Esophagus squamous epithelium (tissue), 5 donors: ENCODE results near the gene PEX11A. TPM values are rescaled to one million over a fixed set of nuclear protein-coding genes. Genes with fewer than 3 reads are reported as not detected.
A peak's percentile ranks its signal among the peaks of the same experiment; 100 is the strongest.

Experiments
- DNase-seq: peaks from one replicate; lab custom pipeline; 2025; lab: John Stamatoyannopoulos, UW
- H3K27ac ChIP-seq, 4 donors: fragments of 200-600 bp; sonication (generic); one replicate each; pipeline ENCODE4 v1.5.1; 2016 to 2019; ENCODE audit warnings: mild to moderate bottlenecking in 1 of 4
- H3K27me3 ChIP-seq, 4 donors: fragments of 200-600 bp; sonication (generic); 1 replicate in 3 of 4; 2 replicates in 1 of 4; pipeline versions ENCODE4 v1.5.1 to v1.6.0; 2017 to 2021; ENCODE audit warnings: antibody characterized with exemption in 1 of 4
- H3K36me3 ChIP-seq, 3 donors: fragments of 200-600 bp; sonication (generic); one replicate each; pipeline ENCODE4 v1.5.1; 2016 to 2019
- H3K4me1 ChIP-seq, 3 donors: fragments of 200-600 bp; sonication (generic); one replicate each; pipeline ENCODE4 v1.5.1; 2017 to 2019
- H3K4me3 ChIP-seq, 4 donors: fragments of 200-600 bp; sonication (generic); 1 replicate in 3 of 4; 2 replicates in 1 of 4; pipeline ENCODE4 v1.5.1; 2016 to 2019; ENCODE audit warnings: mild to moderate bottlenecking in 2 of 4, moderate library complexity in 1 of 4
- H3K9me3 ChIP-seq, 3 donors: fragments of 200-600 bp; sonication (generic); one replicate each; pipeline ENCODE4 v1.5.1; 2016 to 2019
- POLR2A ChIP-seq, 4 donors: fragments of 450-650 bp; IDR thresholded peaks; one replicate each; pipeline ENCODE4 v1.6.1; 2017; ENCODE audit warnings: antibody characterized with exemption in 4 of 4, mild to moderate bottlenecking in 4 of 4, moderate library complexity in 3 of 4
- WGBS, 2 donors: methylation state at CpG; one replicate each; pipeline ENCODE4 v1.1.5; 2018; 5-methylcytosine and 5-hydroxymethylcytosine counted together
- intact Hi-C: fragments of 100-400 bp; cut with DNase I; formaldehyde crosslinking; loops from one replicate; pipeline ENCODE4 v1.15.0; 2022
- total RNA-seq, 4 donors: library from RNA; depleted of rRNA; stranded (reverse); fragments of >200 nt; gene quantifications; one replicate each; pipeline ENCODE4 v1.1.0, GENCODE V29; 2016
- TF ChIP-seq, protein P1 (sequence below), 6 experiments: fragments of 450-650 bp in 4 of 6; fragments of 200-600 bp in 2 of 6; sonication (generic) in 2 of 6; IDR thresholded peaks; one replicate each; pipeline ENCODE4 v1.5.1; 2016 to 2019; ENCODE audit warnings: antibody characterized with exemption in 6 of 6, mild to moderate bottlenecking in 4 of 6, moderate library complexity in 4 of 6
- donor health status: DM: yes; HTN: yes; CAD: no.

The PEX11A gene
- total RNA-seq, 4 donors from 2014 or later: 3.1 to 6.7 (median 5.6) TPM

DNA sequence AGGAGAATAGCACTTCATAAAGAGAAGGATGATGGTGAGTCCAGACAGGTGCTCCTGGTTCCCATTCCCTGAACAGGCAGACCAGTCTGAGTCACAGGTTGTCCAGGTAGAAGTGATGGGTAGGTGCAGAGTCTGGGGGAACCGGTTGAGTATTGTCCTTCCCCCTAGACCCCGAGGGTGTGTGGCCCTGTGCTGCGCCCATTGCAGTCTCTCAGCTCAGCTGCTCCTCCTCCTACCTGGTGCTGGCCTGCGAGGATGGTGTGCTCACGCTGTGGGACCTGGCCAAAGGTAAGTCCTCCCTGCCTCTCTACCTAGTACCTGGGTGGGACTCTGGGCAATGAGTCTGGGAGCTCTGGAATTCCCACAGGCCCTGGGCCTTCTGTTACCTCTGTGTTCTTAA lies 40.7 kb upstream of the PEX11A start:
- no peak overlapping the region for H3K4me3 ChIP-seq
- DNase-seq: no peak
- TF ChIP-seq POLR2A (IDR thresholded peaks at IDR 0.05): no peak
- TF ChIP-seq, protein P1, sequence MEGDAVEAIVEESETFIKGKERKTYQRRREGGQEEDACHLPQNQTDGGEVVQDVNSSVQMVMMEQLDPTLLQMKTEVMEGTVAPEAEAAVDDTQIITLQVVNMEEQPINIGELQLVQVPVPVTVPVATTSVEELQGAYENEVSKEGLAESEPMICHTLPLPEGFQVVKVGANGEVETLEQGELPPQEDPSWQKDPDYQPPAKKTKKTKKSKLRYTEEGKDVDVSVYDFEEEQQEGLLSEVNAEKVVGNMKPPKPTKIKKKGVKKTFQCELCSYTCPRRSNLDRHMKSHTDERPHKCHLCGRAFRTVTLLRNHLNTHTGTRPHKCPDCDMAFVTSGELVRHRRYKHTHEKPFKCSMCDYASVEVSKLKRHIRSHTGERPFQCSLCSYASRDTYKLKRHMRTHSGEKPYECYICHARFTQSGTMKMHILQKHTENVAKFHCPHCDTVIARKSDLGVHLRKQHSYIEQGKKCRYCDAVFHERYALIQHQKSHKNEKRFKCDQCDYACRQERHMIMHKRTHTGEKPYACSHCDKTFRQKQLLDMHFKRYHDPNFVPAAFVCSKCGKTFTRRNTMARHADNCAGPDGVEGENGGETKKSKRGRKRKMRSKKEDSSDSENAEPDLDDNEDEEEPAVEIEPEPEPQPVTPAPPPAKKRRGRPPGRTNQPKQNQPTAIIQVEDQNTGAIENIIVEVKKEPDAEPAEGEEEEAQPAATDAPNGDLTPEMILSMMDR (IDR thresholded peaks at IDR 0.05): no peak
- no peaks in the 10 kb centered on the region for H3K9me3 ChIP-seq
- H3K36me3 ChIP-seq: no peaks in the 10 kb centered on the region
- peaks cover 0 to 21% (median 0%) of the 10 kb centered on the region in 4 donors for H3K27me3 ChIP-seq
- WGBS, 2 donors: 68 to 88% methylated on average over 3 to 5 of the region's 5 CpGs
- intact Hi-C loops: no loop called here
- peaks cover 0 to 2% (median 0%) of the 10 kb centered on the region in 3 donors for H3K4me1 ChIP-seq
- H3K27ac ChIP-seq: no peak overlapping the region

DNA sequence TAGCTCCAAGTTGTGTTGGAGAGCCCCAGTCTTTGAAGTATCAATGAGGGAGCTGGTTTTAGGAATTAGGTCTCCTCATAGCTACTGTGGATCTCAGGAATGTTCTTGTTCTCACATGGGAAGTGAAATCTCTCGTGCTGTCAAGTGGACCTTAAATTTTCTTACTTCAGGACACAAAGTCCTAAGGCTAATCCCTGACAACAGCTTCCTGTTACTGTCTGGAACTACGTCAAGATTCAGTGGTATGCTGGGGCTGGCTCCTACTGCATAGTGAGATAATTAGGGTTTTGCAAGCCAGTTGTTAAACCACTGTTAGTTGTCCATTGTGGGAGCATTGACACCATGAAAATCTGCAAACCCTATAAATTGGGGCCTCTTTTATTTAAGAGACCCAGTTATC lies 37.7 kb upstream of the PEX11A start:
- H3K4me3 ChIP-seq: no peak overlapping the region
- intact Hi-C loops: no loop called here
- no peaks in the 10 kb centered on the region for H3K36me3 ChIP-seq
- H3K27me3 ChIP-seq: peaks cover 0 to 5% (median 0%) of the 10 kb centered on the region in 4 donors
- no peak for TF ChIP-seq POLR2A (IDR thresholded peaks at IDR 0.05)
- TF ChIP-seq, protein P1 (IDR thresholded peaks at IDR 0.05): no peak
- no peak for DNase-seq
- peak overlapping the region in 2 of 4 donors; percentile 25 to 38 for H3K27ac ChIP-seq
- WGBS, 2 donors: 33 to 59% methylated on average over 2 of the region's 2 CpGs
- H3K4me1 ChIP-seq: peaks cover 0 to 2% (median 0%) of the 10 kb centered on the region in 3 donors
- peaks cover 0 to 6% (median 0%) of the 10 kb centered on the region in 3 donors for H3K9me3 ChIP-seq

DNA sequence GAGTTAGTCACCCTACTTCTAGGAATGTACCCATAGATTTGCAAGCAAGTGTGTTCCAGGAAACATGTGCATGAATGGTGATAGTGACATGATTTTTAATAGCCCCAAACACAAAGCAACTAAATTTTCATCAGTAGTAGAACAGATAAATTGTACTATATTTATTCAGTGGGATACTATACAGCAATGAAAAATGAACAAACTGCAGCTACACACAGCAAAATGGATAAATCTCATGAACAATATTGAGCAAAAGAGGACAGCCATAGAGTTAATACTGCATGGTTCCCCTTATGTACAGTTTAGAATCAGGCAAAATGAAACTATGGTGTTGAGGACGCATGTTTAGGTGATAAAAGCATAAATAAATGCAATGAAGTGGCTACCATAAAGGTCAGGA lies 34.5 kb upstream of the PEX11A start:
- intact Hi-C loops: no loop called here
- H3K27ac ChIP-seq: no peak overlapping the region
- H3K36me3 ChIP-seq: no peaks in the 10 kb centered on the region
- TF ChIP-seq, protein P1 (IDR thresholded peaks at IDR 0.05): no peak
- TF ChIP-seq POLR2A (IDR thresholded peaks at IDR 0.05): no peak
- H3K4me1 ChIP-seq: peaks cover 0 to 2% (median 0%) of the 10 kb centered on the region in 3 donors
- no peak overlapping the region for H3K4me3 ChIP-seq
- WGBS, 2 donors: 84 to 92% methylated on average over 1 of the region's 1 CpG
- peaks cover 0 to 6% (median 0%) of the 10 kb centered on the region in 3 donors for H3K9me3 ChIP-seq
- peaks cover 0 to 6% (median 0%) of the 10 kb centered on the region in 4 donors for H3K27me3 ChIP-seq
- no peak for DNase-seq

DNA sequence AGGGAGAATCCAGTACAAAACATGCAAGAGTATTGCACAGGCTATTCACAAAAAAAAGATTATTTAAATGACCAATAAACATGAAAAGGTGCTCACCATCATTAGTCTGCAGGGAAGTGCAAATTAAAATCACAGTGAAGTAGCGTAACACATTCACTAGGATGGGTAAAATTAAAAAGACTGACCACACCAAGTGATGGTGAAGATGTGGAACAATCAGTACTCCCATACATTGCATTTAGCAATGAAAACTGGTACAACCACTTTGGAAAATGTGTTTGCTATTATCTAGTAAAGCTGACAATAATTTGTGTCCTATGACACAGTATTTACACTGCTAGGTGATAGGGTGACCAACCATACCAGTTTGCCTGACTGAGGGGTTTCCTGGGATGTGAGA lies 34.1 kb upstream of the PEX11A start:
- Histone ChIP-seq H3K27ac (no peak overlapping the region), H3K9me3 (peaks cover 0 to 6% (median 0%) of the 10 kb centered on the region in 3 donors), H3K36me3 (no peaks in the 10 kb centered on the region), H3K4me3 (no peak overlapping the region), H3K4me1 (peaks cover 0 to 2% (median 0%) of the 10 kb centered on the region in 3 donors), H3K27me3 (peaks cover 0 to 6% (median 0%) of the 10 kb centered on the region in 4 donors)
- no peak for DNase-seq
- 93 to 100% methylated on average over 1 of the region's 1 CpG for WGBS, 2 donors
- TF ChIP-seq POLR2A (IDR thresholded peaks at IDR 0.05): no peak
- TF ChIP-seq, protein P1 (IDR thresholded peaks at IDR 0.05): no peak
- intact Hi-C loops: no loop called here

DNA sequence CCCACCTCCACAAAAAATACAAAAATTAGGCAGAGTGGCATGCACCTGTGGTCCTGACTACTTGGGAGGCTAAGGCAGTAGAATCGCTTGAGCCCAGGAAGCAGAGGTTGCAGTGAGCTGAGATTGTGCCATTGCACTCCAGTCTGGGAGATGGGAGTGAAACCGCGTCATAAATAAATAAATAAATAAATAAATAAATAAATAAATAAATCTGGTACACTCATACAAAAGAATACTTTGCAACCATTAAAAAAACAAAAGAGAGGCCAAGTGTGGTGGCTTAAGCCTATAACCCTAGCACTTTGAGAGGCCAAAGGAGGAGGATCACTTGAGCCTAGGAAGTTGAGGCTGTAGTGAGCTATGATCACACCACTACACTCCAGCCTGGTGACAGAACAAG lies 32.5 kb upstream of the PEX11A start:
- no peaks in the 10 kb centered on the region for H3K4me1 ChIP-seq
- H3K36me3 ChIP-seq: no peaks in the 10 kb centered on the region
- H3K27ac ChIP-seq: no peak overlapping the region
- peaks cover 0 to 6% (median 0%) of the 10 kb centered on the region in 4 donors for H3K27me3 ChIP-seq
- intact Hi-C loops: no loop called here
- DNase-seq: no peak
- no peak overlapping the region for H3K4me3 ChIP-seq
- WGBS, 2 donors: 62 to 69% methylated on average over 3 of the region's 3 CpGs
- TF ChIP-seq POLR2A (IDR thresholded peaks at IDR 0.05): no peak
- TF ChIP-seq, protein P1 (IDR thresholded peaks at IDR 0.05): no peak
- peaks cover 0 to 6% (median 0%) of the 10 kb centered on the region in 3 donors for H3K9me3 ChIP-seq
